Neural cell (in vitro differentiated cells): ENCODE data around the gene GDF9. TPM values are rescaled to one million over a fixed set of nuclear protein-coding genes. Genes with fewer than 3 reads are reported as not detected.

Source experiments
- H2AFZ ChIP-seq: fragments of 200-600, 300-800 bp; sonication (generic), shearing (Covaris generic); 2 replicates; pipeline ENCODE4 v1.6.0; 2014; ENCODE audit warnings: low read depth, mild to moderate bottlenecking, antibody characterized with exemption, low read length, moderate library complexity
- H3F3A ChIP-seq: fragments of 200-600 bp; shearing (Covaris generic); 2 replicates; pipeline ENCODE4 v1.6.1; 2016; ENCODE audit warnings: mild to moderate bottlenecking, moderate library complexity, mixed read lengths, antibody characterized with exemption, low read length; ENCODE audit not compliant: insufficient read depth, poor library complexity, severe bottlenecking
- H3K27ac ChIP-seq: fragments of 200-600, 300-800 bp; sonication (generic), shearing (Covaris generic); 2 replicates; pipeline ENCODE4 v1.5.1; 2014; ENCODE audit warnings: mild to moderate bottlenecking, low read length, moderate library complexity
- H3K27me3 ChIP-seq: fragments of 300-800, 200-600 bp; sonication (generic), shearing (Covaris generic); 2 replicates; pipeline ENCODE4 v1.6.0; 2014; ENCODE audit warnings: mild to moderate bottlenecking, low read depth, low read length, moderate library complexity; ENCODE audit not compliant: insufficient read depth
- H3K36me3 ChIP-seq: fragments of 300-800, 200-600 bp; sonication (generic), shearing (Covaris generic); 2 replicates; pipeline ENCODE4 v1.5.1; 2014; ENCODE audit warnings: mild to moderate bottlenecking, antibody characterized with exemption, low read length, moderate library complexity; ENCODE audit not compliant: insufficient read depth
- H3K4me2 ChIP-seq: fragments of 300-800, 200-600 bp; sonication (generic), shearing (Covaris generic); 2 replicates; pipeline ENCODE4 v1.6.0; 2014; ENCODE audit warnings: mild to moderate bottlenecking, low read length
- H3K4me3 ChIP-seq: fragments of 300-800, 200-600 bp; sonication (generic), shearing (Covaris generic); 2 replicates; pipeline ENCODE4 v1.5.1; 2014; ENCODE audit warnings: mild to moderate bottlenecking, low read length, moderate library complexity
- H3K79me2 ChIP-seq: fragments of 200-600 bp; shearing (Covaris generic); replicated peaks from 2 replicates; pipeline ENCODE4 v1.6.0; 2014; ENCODE audit warnings: mild to moderate bottlenecking, low read length, moderate library complexity; ENCODE audit not compliant: insufficient read depth
- H3K9ac ChIP-seq: fragments of 300-800, 200-600 bp; sonication (generic), shearing (Covaris generic); 2 replicates; pipeline ENCODE4 v1.6.1; 2016; ENCODE audit warnings: mild to moderate bottlenecking, low read length, mixed read lengths
- H3K9me2 ChIP-seq: fragments of 200-600 bp; shearing (Covaris generic); 2 replicates; pipeline ENCODE4 v1.6.1; 2016; ENCODE audit warnings: mild to moderate bottlenecking, low read length, mixed read lengths; ENCODE audit not compliant: insufficient read depth
- H3K9me3 ChIP-seq: fragments of 200-600, 300-800 bp; sonication (generic), shearing (Covaris generic); 2 replicates; pipeline ENCODE4 v1.6.1; 2016; ENCODE audit warnings: mild to moderate bottlenecking, mixed run types, low read length, moderate library complexity, mixed read lengths
- H4K20me1 ChIP-seq: fragments of 200-600 bp; shearing (Covaris generic); 2 replicates; pipeline ENCODE4 v1.6.1; 2016; ENCODE audit warnings: mild to moderate bottlenecking, mixed run types; ENCODE audit not compliant: insufficient read depth
- CTCF ChIP-seq: fragments of 450-650 bp; IDR thresholded peaks from 2 replicates; pipeline ENCODE4 v1.5.1; 2014; ENCODE audit warnings: antibody characterized with exemption, mild to moderate bottlenecking, moderate library complexity; ENCODE audit not compliant: poor library complexity, severe bottlenecking
- EP300 ChIP-seq: fragments of 450-650 bp; conservative IDR thresholded peaks from 2 replicates; pipeline ENCODE4 v1.6.1; 2014; ENCODE audit warnings: antibody characterized with exemption, mild to moderate bottlenecking, moderate library complexity; ENCODE audit not compliant: poor library complexity, severe bottlenecking
- EZH2 ChIP-seq: fragments of 200-600, 300-800 bp; shearing (Covaris generic), sonication (generic); IDR thresholded peaks from 2 replicates; pipeline ENCODE4 v1.6.1; 2014; ENCODE audit warnings: antibody characterized with exemption, low read length, borderline replicate concordance, mild to moderate bottlenecking; ENCODE audit not compliant: insufficient read depth, poor library complexity, severe bottlenecking
- MXI1 ChIP-seq: fragments of 450-650 bp; conservative IDR thresholded peaks from 2 replicates; pipeline ENCODE4 v1.6.1; 2014; ENCODE audit warnings: antibody characterized with exemption, mild to moderate bottlenecking; ENCODE audit not compliant: poor library complexity, severe bottlenecking
- POLR2AphosphoS5 ChIP-seq: IDR thresholded peaks from 2 replicates; pipeline ENCODE4 v1.6.1; 2012
- RAD21 ChIP-seq: fragments of 450-650 bp; conservative IDR thresholded peaks from 2 replicates; pipeline ENCODE4 v1.6.1; 2014; ENCODE audit warnings: antibody characterized with exemption, mild to moderate bottlenecking, moderate library complexity
- REST ChIP-seq: IDR thresholded peaks from 2 replicates; pipeline ENCODE4 v1.6.1; 2012; ENCODE audit warnings: borderline replicate concordance
- SMC3 ChIP-seq: fragments of 450-650 bp; conservative IDR thresholded peaks from 2 replicates; pipeline ENCODE4 v1.6.1; 2014; ENCODE audit warnings: antibody characterized with exemption, mild to moderate bottlenecking, moderate library complexity; ENCODE audit not compliant: poor library complexity
- TAF1 ChIP-seq: IDR thresholded peaks from 2 replicates; pipeline ENCODE4 v1.6.1; 2012; ENCODE audit warnings: low read depth
- polyA plus RNA-seq: library from polyadenylated mRNA; depleted of rRNA; stranded (reverse); fragments of >200 nt; gene quantifications from 2 replicates; pipeline ENCODE4 v1.2.3, GENCODE V29; 2014

Gene GDF9
- polyA plus RNA-seq, 1 donor from 2014 or later: 5.1 TPM

GRCh38 chr5:132814503-132815294, 51.6 kb downstream of the GDF9 start:
- H3K4me2 ChIP-seq: no peak overlapping the region
- no peak overlapping the region for H2AFZ ChIP-seq
- no peaks in the 10 kb centered on the region for H3F3A ChIP-seq
- no peaks in the 10 kb centered on the region for H3K79me2 ChIP-seq
- H3K36me3 ChIP-seq: no peaks in the 10 kb centered on the region
- H3K27me3 ChIP-seq: peaks cover 39% of the 10 kb centered on the region
- no peak overlapping the region for H3K27ac ChIP-seq
- peaks cover 5% of the 10 kb centered on the region for H3K9me3 ChIP-seq
- H4K20me1 ChIP-seq: no peaks in the 10 kb centered on the region
- TF ChIP-seq CTCF: no peak
- no peak for TF ChIP-seq RAD21
- TF ChIP-seq POLR2AphosphoS5: no peak
- TF ChIP-seq SMC3: no peak
- no peak overlapping the region for H3K4me3 ChIP-seq
- H3K9me2 ChIP-seq: no peaks in the 10 kb centered on the region
- no peak overlapping the region for H3K9ac ChIP-seq

- Histone ChIP-seq H3K27ac (no peak overlapping the region), H3K79me2 (no peaks in the 10 kb centered on the region), H3F3A (no peaks in the 10 kb centered on the region), H3K9ac (peak overlapping the region; percentile 52), H3K9me3 (peaks cover 5% of the 10 kb centered on the region), H3K9me2 (no peaks in the 10 kb centered on the region), H3K36me3 (no peaks in the 10 kb centered on the region), H2AFZ (no peak overlapping the region), H4K20me1 (no peaks in the 10 kb centered on the region), H3K4me3 (peak overlapping the region; percentile 63), H3K4me2 (no peak overlapping the region), H3K27me3 (peaks cover 41% of the 10 kb centered on the region)
- TF ChIP-seq EP300: no peak
- no peak for TF ChIP-seq CTCF
- no peak for TF ChIP-seq REST
- no peak for TF ChIP-seq EZH2
- no peak for TF ChIP-seq POLR2AphosphoS5
- TF ChIP-seq SMC3: no peak
- TF ChIP-seq MXI1: no peak
- no peak for TF ChIP-seq TAF1
- no peak for TF ChIP-seq RAD21
Observed at GRCh38 chr5:132813599-132814502, 52.4 kb downstream of the GDF9 start.
